NCI-H2227 treated with DMSO at 0.1 percent for 48 hours (cell line): ENCODE measurements around the gene PRR11.
"Not testable (repeated sequence)": the region's sequence is repeated elsewhere in the genome, so short reads cannot be mapped to it uniquely, and the experiment has no call there.

ENCODE experiments used
- DNase-seq: peaks from one replicate; lab custom pipeline; 2025; lab: John Stamatoyannopoulos, UW

The PRR11 gene

DNA sequence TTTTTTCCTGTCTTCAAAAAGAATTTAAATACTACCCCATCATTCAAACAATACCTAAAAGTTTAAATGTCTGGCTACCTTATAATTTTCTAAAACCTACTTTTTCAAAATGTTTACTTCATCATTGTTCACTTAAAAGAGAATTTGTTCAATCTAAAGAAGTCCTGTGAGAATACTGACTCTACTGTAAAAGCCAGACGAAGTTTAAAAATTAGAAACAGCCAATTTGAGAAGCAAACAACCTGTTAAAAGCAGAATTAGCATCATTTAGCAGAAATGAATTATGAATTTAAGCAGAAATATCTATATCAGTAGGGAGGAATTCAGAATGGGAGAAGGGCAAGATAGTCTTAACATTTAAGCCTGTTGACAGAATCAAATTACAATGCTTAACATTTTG lies 2.6 kb upstream of the PRR11 start:
- DNase-seq, result no peak

GRCh38 chr17:59154292-59154720 lies 1.2 kb upstream of the PRR11 start:
- no peak for DNase-seq

GRCh38 chr17:59154721-59155438 lies 666 bp upstream of the PRR11 start, which contains the start of gene SKA2:
Gene SKA2 (minus strand): TSS chr17:59155186. CDS start chr17:59155163, 23 bp downstream.
- peak; percentile 100 for DNase-seq

- no peak for DNase-seq
Measured at GRCh38 chr17:59160157-59161025, 4.8 kb downstream of the PRR11 start.

DNA sequence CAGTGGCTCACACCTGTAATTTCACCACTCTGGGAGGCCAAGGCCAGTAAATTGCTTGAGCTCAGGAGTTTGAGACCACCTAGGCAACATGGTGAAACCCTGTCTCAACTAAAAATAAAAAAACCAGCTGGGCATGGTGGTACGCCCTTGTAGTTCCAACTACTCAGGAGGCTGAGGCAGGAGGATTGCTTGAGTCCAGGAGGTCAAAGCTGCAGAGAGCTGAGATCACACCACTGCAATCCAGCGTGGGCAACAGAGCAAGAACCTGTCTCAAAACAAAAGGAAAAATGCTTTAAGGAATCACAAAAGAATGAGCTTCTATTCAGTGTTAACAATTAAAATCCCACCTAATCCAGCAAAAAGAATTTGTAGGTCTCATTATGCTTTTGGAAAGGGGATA lies 5.9 kb downstream of the PRR11 start:
- DNase-seq, result no peak

- peak; percentile 45 for DNase-seq
Measured at GRCh38 chr17:59165933-59166342, 10.4 kb downstream of the PRR11 start.

GRCh38 chr17:59167571-59168001 lies 12.0 kb downstream of the PRR11 start:
- DNase-seq, result no peak

GRCh38 chr17:59172436-59173004 lies 17.0 kb downstream of the PRR11 start:
- no peak for DNase-seq

GRCh38 chr17:59174671-59175070 lies 19.1 kb downstream of the PRR11 start:
- no peak for DNase-seq

DNA sequence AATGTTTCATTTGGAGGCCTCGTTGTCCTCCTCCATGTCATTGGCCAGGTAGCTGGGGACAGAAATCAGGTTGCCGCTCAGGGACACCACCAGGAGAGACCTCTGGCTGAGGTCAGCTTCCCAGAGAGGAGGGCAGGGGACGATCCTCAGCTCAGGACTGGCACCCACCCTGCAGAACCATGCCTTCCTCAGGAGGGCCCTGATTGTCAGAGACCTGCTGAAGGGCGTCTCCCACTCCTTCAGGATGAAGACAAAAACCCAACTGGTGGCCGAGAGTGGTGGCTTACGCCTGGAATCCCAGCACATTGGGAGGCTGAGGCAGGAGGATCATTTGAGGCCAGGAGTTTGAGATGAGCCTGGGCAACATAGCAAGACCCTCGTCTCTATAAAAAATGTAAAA lies 19.5 kb downstream of the PRR11 start:
- no peak for DNase-seq

DNA sequence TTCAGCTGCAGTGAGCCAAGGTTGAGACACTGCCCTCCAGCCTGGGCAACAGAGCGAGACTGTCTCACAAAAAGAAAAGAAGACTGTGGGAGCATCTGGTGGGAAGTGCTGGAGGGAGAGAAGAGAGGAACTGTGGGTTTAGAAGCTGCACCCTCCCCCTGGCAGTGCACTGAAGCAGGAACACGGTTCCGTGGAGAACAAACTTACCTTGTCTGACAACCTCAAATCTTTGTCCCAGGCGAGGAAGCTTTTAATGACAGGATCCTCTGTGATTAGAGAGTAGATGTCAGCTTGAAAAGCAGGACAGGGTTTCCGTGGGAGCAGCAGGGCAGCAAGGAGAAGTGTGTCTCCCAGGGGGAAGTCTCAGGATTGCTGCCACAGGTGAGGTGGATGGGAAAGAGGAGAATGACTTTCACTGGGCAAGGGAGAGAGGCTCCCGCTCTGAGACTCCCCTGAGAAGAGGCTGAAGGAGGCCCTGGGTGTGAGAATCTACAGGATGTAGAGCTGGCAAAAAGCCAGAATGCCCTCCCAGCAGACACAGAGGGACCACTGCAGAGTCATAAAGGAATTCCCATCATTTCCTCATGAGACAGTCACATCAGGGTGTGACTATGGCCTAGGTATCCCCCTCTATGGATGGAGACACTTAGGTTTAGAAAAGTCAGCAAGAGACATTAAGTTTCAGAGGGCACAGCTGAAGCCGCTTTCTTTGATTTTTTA lies 22.9 kb downstream of the PRR11 start:
- no peak for DNase-seq

DNA sequence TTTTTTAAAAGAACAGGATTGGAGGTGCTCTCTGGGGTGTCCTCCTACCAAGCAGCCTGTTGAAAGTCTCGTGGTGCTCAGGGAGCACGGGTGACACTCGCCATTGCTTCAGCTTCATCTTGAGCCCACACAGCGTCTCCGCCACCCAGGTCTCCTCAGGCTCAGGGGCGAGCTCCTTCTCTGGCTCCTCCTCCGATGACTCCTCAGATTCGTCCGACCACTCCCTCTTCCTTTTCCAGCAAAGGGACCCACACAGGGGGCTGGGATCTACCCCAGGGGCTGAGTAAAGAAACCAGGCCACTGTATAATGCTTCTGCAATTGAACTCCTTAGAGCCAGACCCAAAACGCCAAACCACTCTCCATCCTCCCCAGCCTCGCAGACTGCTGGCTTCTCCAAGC lies 24.1 kb downstream of the PRR11 start:
- not testable (repeated sequence) for DNase-seq

- DNase-seq, result no peak
Measured at GRCh38 chr17:59180626-59181025, 25.1 kb downstream of the PRR11 start.

GRCh38 chr17:59181481-59181880 lies 25.9 kb downstream of the PRR11 start:
- no peak for DNase-seq

- DNase-seq, result no peak
Measured at GRCh38 chr17:59185997-59186396, 30.5 kb downstream of the PRR11 start.

GRCh38 chr17:59186850-59187249 lies 31.3 kb downstream of the PRR11 start:
- no peak for DNase-seq

DNA sequence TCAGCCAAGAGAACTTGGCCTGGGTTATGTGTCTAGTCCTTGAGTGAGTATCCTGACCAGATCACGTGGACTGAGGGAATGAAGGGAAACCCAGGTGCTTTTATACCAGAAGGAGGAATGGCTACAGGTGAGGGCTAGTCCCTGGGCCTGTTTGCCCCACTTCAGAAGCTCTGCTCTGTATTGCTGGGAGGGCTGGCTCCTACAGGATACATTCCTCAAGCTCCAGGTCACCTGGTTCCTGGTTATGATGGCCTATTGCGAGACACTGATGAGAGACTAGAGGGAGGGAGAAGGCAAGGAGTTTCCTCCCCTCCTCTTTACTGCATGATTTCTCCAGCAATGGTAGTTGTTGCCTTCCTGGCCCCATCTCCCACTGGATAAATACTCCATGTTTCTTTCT lies 35.3 kb downstream of the PRR11 start:
- no peak for DNase-seq

DNA sequence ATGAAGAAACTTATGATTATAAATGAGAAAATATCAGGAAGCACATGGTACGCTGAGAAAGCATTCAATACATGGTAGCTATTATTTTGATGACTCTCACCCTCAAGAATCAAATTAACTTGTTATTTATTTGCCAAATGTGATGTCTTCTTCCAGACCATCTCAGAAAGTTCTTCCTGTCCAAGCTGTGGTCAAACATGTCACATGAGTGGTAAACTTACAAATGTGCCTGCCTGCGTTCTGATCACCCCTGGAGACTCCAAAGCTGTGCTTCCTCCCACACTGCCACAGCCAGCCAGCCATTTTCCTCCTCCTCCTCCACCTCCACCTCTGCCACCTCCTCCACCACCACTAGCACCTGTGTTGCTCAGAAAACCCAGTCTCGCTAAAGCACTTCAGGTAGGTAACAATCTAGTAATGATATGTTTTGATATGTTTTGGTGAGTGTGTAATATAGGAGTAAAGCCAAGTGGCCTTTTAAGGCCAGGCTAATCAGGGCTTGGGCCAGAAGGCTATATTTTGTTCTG lies 37.9 kb downstream of the PRR11 start:
- DNase-seq, result no peak

DNA sequence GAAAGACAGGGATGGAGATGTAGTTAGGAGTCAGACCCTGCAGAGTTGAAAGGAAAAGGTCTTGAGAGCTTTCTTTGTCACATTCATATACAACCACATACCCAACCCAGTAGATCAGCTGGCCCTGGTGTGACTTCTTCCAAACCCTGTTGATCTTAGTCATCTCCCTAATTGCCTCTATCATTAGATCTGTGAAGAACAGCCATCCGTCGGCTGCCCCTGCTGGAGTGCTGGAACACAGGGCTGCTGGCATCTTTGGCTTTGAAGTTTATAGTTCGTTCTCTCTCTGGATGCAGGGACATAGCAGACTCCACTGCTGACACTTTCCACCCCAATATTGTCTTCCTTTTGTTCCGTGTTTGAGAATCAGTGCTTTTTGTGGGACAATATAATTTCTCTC lies 43.9 kb downstream of the PRR11 start:
- DNase-seq, result no peak

DNA sequence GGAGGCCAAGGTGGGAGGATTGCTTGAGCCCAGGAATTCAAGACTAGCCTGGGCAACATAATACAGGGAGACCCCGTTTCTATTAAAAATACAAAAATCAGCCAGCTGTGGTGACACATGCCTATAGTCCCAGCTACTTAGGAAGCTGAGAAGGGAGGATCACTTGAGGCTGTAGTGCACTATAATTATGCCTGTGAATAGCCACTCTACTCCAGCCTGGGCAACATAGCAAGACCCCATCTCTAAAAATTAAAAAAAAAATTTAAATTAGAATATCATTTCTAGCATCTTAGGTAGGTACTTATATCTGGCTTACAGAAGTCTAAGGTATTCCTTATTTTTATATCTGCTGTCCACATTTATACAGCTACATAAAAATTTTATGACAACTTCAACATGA lies 46.8 kb downstream of the PRR11 start:
- no peak for DNase-seq

DNA sequence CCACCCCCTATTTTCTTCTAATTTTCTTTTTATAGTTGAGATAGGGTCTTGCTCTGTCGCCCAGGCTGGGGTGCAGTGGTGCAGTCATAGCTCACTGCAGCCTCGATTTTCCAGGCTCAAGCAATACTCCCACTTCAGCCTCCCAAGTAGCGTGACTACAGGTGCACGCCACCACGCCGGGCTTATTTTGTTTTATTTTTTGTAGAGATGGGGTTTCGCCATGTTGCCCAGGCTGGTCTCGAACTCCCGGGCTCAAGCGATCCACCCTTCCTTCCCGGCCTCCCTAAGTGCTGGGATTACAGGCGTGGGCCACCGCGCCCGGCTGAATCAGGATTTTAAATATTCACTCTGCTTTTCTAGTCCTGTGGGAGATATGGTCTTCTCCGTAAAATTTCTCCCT lies 63.8 kb downstream of the PRR11 start:
- DNase-seq, result no peak

- DNase-seq, result no peak
Measured at GRCh38 chr17:59219992-59220327, 64.4 kb downstream of the PRR11 start.
